Heart right ventricle (tissue), 16 donors: ENCODE measurements around the gene PLA2G15. TPM values are rescaled to one million over a fixed set of nuclear protein-coding genes. Genes with fewer than 3 reads are reported as not detected.

Experiments used
- ATAC-seq, 8 donors: fragments of 200-7000 bp; cut with Tn5 transposase; one replicate each; pipeline ENCODE4 v1.9.1; 2020; ENCODE audit warnings: mild to moderate bottlenecking in 8 of 8, moderate library complexity in 8 of 8, moderate number of reproducible peaks in 1 of 8
- DNase-seq, 2 donors: peaks; one replicate each; pipeline ENCODE4 v3.0.0-alpha.2; 2020
- H3K27ac ChIP-seq, 10 donors: fragments of 200-600 bp; sonication (generic) in 2 of 10; one replicate each; pipeline versions ENCODE4 v1.5.0 to v1.8.0; 2020 to 2022; ENCODE audit warnings: mild to moderate bottlenecking in 3 of 10
- H3K27me3 ChIP-seq, 7 donors: fragments of 200-600 bp; one replicate each; pipeline ENCODE4 v1.8.0; 2021 to 2022; ENCODE audit warnings: mild to moderate bottlenecking in 2 of 7
- H3K36me3 ChIP-seq, 9 donors: fragments of 200-600 bp; sonication (generic) in 1 of 9; one replicate each; pipeline versions ENCODE4 v1.5.0 to v1.8.0; 2020 to 2022; ENCODE audit warnings: mild to moderate bottlenecking in 2 of 9
- H3K4me1 ChIP-seq, 9 donors: fragments of 200-600 bp; sonication (generic) in 1 of 9; one replicate each; pipeline versions ENCODE4 v1.5.0 to v1.8.0; 2020 to 2022; ENCODE audit warnings: mild to moderate bottlenecking in 4 of 9
- H3K4me3 ChIP-seq, 10 donors: fragments of 200-600 bp; sonication (generic) in 2 of 10; one replicate each; pipeline versions ENCODE4 v1.5.0 to v1.8.0; 2020 to 2022; ENCODE audit warnings: mild to moderate bottlenecking in 7 of 10, moderate library complexity in 2 of 10
- H3K9me3 ChIP-seq, 11 donors: fragments of 200-600 bp in 10 of 11; sonication (generic) in 2 of 11; one replicate each; pipeline versions ENCODE4 v1.5.0 to v1.8.0; 2013 to 2022; ENCODE audit warnings: mild to moderate bottlenecking in 2 of 11, control low read depth in 1 of 11, moderate library complexity in 1 of 11
- WGBS, 2 donors: extraction: QIAGEN DNeasy Blood & Tissue Kit; methylation state at CpG; one replicate each; pipeline ENCODE4 v1.1.7; 2013; ENCODE audit warnings: inconsistent platforms in 1 of 2; 5-methylcytosine and 5-hydroxymethylcytosine counted together
- intact Hi-C, 10 donors: fragments of 100-400 bp; cut with DNase I; formaldehyde crosslinking; loops; one replicate each; pipeline versions ENCODE4 v1.11.1 to v1.14.2; 2022
- polyA plus RNA-seq, 2 donors: library from polyadenylated mRNA; stranded (reverse); fragments of 200-250 nt; gene quantifications; one replicate each; pipeline ENCODE4 v1.2.3, GENCODE V29; 2013
- total RNA-seq, 10 donors: library from RNA; stranded (reverse); fragmentation: NEBNext Ultra II Directional in 3 of 10; extraction: Animal tissue kit (Norgen Biotek cat#: 25700) in 3 of 10; gene quantifications; one replicate each; pipeline versions ENCODE4 v1.2.1 to v1.2.4, GENCODE V29; 2021 to 2023
- TF ChIP-seq, protein P1 (sequence below), 9 donors: fragments of 200-600 bp; sonication (generic) in 2 of 9; IDR thresholded peaks; one replicate each; pipeline versions ENCODE4 v1.5.0 to v1.8.0; 2021 to 2022; ENCODE audit warnings: antibody characterized with exemption in 9 of 9, mild to moderate bottlenecking in 5 of 9, moderate library complexity in 1 of 9
- donor health status: Arrhythmogenic right ventricular cardiomyopathy.
- donor health status: ischemic (EF 13 %, LVEDD 7.1; RV severe dilation, severe dysfunction).
- donor health status: healthy with polysubstance abuse.
- donor health status: DM: no; HTN: yes; CAD: no.
- donor health status: DM: no; HTN: no; CAD: no.
- donor health status: ischemic (EF 25% LVEDD 6.9; RV normal size, moderate dysfunction).
- donor health status: ischemic (EF 25% LVEDD 5.7; RV mildly dilated, moderate dysfunction).
- donor health status: healthy.
- donor health status: DM: yes; HTN: yes; CAD: no.
- donor health status: Ischemic cardiomyopathy.
- donor health status: ischemic (EF 35%, LVEDD 5.7; RV mildly dilated, moderate dysfunction).
- donor health status: nonischemic (EF 11% LVEDD 7.7; RV severe dilation, severe dysfunction).
- donor health status: DM: yes; HTN: yes; CAD: no.
- donor health status: PGD.
- donor health status: ischemic (EF 29% LVEDD 5.4; RV normal size, mild dysfunction).
- donor health status: nonischemic (EF 23%, LVEDD 6.1; RV moderate dilation, normal function).

The PLA2G15 gene
- total and polyA plus RNA-seq, 12 donors, result 31.0 to 62.1 (median 38.8) TPM

DNA sequence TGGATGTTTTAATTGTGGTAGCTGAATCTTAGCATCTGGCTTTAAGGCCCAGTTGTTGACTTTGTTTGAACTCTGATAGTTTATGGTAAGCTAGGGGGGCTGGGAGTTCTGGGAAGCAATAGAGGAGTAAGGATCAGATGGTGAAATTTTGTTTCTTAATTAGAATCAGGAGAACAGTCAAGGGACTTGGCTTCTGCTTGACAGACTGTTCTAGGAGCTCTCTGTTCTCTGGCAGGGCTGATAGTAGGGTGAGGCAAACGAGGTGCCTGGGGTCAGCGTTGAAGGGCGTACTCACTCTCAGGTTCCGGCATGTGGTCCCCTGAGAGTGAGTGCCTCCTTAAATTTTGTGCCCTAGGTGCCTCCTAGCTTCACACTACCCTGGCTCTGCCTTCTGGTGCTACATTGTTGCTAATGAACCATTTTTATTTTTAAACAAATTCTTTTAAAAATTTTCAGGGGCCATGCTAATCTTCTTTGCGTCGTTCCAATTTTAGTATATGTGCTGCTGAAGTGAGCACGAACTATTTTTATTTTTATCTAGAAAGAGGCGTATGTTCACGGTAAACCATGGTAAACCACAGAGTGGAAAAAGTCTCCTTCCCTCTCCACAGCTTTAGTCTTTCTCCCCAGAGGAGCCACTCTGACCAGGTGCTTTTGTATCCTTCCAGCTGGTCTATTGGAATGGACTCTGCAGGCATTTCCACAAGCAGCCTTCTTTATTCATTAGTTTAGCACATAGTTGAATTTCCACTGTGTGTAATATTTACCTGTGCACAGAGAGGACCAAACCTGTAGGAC lies 38.8 kb downstream of the PLA2G15 start:
- TF ChIP-seq, protein P1, sequence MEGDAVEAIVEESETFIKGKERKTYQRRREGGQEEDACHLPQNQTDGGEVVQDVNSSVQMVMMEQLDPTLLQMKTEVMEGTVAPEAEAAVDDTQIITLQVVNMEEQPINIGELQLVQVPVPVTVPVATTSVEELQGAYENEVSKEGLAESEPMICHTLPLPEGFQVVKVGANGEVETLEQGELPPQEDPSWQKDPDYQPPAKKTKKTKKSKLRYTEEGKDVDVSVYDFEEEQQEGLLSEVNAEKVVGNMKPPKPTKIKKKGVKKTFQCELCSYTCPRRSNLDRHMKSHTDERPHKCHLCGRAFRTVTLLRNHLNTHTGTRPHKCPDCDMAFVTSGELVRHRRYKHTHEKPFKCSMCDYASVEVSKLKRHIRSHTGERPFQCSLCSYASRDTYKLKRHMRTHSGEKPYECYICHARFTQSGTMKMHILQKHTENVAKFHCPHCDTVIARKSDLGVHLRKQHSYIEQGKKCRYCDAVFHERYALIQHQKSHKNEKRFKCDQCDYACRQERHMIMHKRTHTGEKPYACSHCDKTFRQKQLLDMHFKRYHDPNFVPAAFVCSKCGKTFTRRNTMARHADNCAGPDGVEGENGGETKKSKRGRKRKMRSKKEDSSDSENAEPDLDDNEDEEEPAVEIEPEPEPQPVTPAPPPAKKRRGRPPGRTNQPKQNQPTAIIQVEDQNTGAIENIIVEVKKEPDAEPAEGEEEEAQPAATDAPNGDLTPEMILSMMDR (IDR thresholded peaks at IDR 0.05), result no peak

DNA sequence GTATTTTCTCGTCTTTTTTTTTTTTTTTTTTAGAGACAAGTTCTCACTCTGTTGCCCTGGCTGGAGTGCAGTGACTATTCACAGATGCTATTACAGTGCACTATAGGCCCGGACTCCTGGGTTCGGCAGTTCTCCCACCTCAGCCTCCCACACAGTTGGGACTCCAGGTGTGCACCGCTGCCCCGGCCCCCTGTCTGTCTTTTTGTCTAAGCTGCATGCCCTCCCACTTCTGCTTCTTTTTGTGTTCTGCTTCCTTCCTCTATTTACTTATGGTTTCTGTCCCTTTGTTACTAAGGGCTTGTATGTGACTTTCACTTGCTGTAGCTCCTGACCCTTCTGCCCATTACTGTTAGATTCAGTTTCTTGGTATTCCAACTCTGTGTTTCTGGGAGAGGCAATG lies 39.7 kb downstream of the PLA2G15 start:
- Histone ChIP-seq H3K4me1 (peaks cover 36 to 100% (median 83%) of the 10 kb centered on the region in 9 donors), H3K27me3 (no peaks in the 10 kb centered on the region), H3K36me3 (peaks cover 0 to 52% (median 2%) of the 10 kb centered on the region in 9 donors), H3K4me3 (peak overlapping the region in 1 of 10 donors; percentile 12), H3K27ac (peak overlapping the region; percentile 67 to 88 (median 81)), H3K9me3 (no peaks in the 10 kb centered on the region)
- intact Hi-C loops, result loop anchor here in 1 of 10 donors (2.0 kb wide), 1 partner anchor 20 kb away; the partner anchor contains the start of gene SLC7A6
- DNase-seq, result no peak
- TF ChIP-seq, protein P1 (IDR thresholded peaks at IDR 0.05), result no peak
- WGBS, 2 donors, result 52 to 54% methylated on average over 5 of the region's 5 CpGs
- ATAC-seq, result peak in 3 of 8 donors; percentile 8 to 14 (median 10)

More for the DNA sequence above, 38.8 kb downstream of the PLA2G15 start:
- H3K4me1 ChIP-seq, result peaks cover 32 to 100% (median 81%) of the 10 kb centered on the region in 9 donors
- peak overlapping the region in 1 of 10 donors; percentile 12 for H3K4me3 ChIP-seq
- peak; percentile 18 to 81 (median 64) for ATAC-seq
- no peaks in the 10 kb centered on the region for H3K9me3 ChIP-seq
- no peaks in the 10 kb centered on the region for H3K27me3 ChIP-seq
- no peak for DNase-seq
- H3K27ac ChIP-seq, result peak overlapping the region; percentile 67 to 88 (median 81)
- intact Hi-C loops, result loop anchor here in 1 of 10 donors (2.0 kb wide), 1 partner anchor 19 kb away; the partner anchor contains the start of gene SLC7A6
- 44 to 54% methylated on average over 9 of the region's 9 CpGs for WGBS, 2 donors
- H3K36me3 ChIP-seq, result peaks cover 0 to 45% (median 2%) of the 10 kb centered on the region in 9 donors

DNA sequence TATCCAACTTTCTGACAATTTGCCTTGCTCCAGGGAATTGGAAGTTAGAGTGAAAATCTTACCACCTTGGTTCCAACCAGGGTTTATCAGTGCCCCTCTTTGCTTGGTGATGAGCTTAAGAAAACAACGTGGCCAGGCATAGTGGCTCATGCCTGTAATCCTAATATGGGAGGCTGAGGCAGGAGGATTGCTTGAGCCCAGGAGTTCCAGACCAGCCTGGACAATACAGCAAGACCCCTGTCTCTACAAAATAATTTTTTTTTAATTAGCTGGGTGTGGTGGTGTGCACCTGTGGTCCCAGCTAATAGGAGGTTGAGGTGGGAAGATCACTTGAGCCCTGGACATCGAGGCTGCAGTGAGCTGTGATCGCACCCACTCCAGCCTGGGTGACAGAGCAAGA lies 40.5 kb downstream of the PLA2G15 start:
- intact Hi-C loops, result loop anchor here in 1 of 10 donors (2.0 kb wide), 1 partner anchor 21 kb away; the partner anchor contains the start of gene SLC7A6
- DNase-seq (no peak), ATAC-seq (no peak)
- Histone ChIP-seq H3K4me3 (peak overlapping the region in 1 of 10 donors; percentile 1), H3K4me1 (peaks cover 41 to 100% (median 90%) of the 10 kb centered on the region in 9 donors), H3K36me3 (peaks cover 0 to 59% (median 8%) of the 10 kb centered on the region in 9 donors), H3K27me3 (no peaks in the 10 kb centered on the region), H3K9me3 (no peaks in the 10 kb centered on the region), H3K27ac (peak overlapping the region; percentile 67 to 88 (median 81))
- TF ChIP-seq, protein P1 (IDR thresholded peaks at IDR 0.05), result no peak
- WGBS, 2 donors, result 87 to 90% methylated on average over 3 of the region's 3 CpGs
